ENCODE measurements around the gene EXOSC10.

EXOSC10 gene

DNA sequence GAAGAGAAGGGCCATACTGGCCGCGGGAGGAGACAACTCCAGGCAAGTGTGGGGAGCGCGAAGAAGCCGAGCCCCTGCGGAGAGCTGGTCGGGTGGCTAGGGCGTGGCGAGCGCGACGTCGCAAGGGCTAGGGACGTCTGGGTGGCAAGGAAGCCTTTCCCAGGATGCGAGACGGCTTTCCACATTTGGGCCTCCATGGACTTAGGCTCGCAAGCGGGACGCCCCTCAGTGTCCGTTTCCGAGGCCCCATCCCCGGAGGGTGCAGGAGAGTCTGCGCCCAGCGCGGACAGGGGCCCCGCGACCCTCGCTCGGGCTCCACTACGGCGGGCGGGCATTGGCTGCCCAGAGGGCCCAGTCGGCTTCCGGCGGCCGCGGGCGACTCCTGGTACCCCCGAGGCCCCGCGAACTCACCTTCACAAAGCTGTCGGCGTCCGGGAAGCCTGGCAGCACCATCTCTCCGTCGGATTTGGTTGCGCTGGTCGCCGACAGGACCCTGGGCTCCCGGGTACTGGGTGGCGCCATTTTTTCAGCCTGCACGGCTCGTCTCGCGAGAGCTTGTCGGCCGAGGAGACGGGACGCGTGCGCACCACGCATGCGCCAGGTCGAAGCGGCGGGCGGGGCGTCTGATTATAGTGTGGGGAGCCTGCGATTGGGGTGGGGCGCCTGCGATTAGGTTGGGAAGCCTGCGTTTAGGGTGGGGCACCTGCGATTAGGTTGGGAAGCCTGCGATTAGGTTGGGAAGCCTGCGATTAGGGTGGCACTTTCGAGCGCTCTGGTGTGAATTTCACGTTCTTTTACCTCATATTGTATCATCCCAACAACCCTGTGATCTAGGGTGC lies at the start of gene EXOSC10:
Gene EXOSC10, minus strand, starts transcription at position 560 of the 839 bp plus-strand sequence. Its CDS starts 38 bp downstream, at position 522.
- TF ChIP-seq TAF1 (IDR thresholded peaks at IDR 0.05; ENCODE audit: low read depth) (peak; percentile 98), EP300 (IDR thresholded peaks at IDR 0.05; ENCODE audit: borderline replicate concordance) (no peak; the same call in 1 of the 2 replicates), REST (IDR thresholded peaks at IDR 0.05; ENCODE audit: low read depth) (peak; percentile 19; the same call in 1 of the 2 replicates), EGR1 (IDR thresholded peaks at IDR 0.05) (no peak), USF1 (IDR thresholded peaks at IDR 0.05) (no peak; the same call in 1 of the 2 replicates), RAD21 (IDR thresholded peaks at IDR 0.05; ENCODE audit: low read depth) (no peak), YY1 (IDR thresholded peaks at IDR 0.05; ENCODE audit: low read depth) (peak; percentile 95), ZBTB7A (IDR thresholded peaks at IDR 0.05; ENCODE audit: low read depth) (peak; percentile 78; the same call in 1 of the 2 replicates), MAX (IDR thresholded peaks at IDR 0.05) (peak; percentile 54), NFIC (IDR thresholded peaks at IDR 0.05) (no peak)

DNA sequence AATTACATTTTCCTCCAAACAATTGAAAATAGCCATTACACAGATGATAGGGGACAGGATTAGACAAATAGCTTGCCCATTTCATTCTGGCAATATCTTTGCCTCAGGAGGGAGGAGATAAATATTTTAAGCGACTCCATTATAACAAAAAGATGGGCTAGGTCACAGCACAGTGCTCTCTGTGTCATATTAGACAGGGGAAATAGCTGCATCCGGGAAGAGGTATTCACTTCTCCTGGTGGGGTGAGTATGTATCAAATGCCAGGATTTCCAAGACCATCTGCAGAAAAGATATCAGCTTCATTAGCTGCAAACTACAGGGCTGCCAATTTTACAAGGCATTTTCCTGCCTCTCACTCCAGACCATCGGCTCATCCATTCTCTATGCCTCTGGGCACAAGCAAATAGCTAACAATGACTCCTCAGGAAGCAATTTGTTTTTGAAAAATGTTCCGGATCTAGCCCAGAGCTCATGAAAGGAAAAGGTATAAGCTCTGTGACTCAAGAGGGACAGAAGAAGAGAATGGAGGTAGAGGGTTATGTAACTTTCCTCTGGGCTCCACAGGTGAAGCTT lies 47.6 kb upstream of the EXOSC10 start:
- no peak for TF ChIP-seq YY1 (IDR thresholded peaks at IDR 0.05; ENCODE audit: low read depth)
- no peak for TF ChIP-seq MAX (IDR thresholded peaks at IDR 0.05)
- TF ChIP-seq CEBPB (IDR thresholded peaks at IDR 0.05): no peak
- TF ChIP-seq EGR1 (IDR thresholded peaks at IDR 0.05): no peak
- TF ChIP-seq USF1 (IDR thresholded peaks at IDR 0.05): no peak

DNA sequence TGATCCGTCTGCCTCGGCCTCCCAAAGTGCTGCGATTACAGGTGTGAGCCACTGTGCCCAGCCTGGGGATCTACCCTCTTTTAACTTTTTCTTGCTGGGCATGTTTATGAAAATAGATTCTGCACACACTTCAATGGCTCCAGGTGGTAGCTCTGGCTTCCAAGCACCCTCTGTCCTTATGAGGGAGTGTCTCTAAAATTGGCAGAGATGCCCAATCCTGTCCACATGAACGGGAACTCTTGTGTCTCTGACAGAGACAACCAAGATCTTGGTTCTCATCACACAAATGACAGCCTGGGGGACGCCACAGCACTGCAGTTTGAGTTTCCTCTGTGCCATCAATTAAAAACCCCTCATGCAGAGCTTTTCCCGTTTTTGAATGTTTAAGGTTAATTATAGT lies 46.1 kb upstream of the EXOSC10 start:
- TF ChIP-seq REST (IDR thresholded peaks at IDR 0.05; ENCODE audit: low read depth) (no peak), MAX (IDR thresholded peaks at IDR 0.05) (no peak), TAF1 (IDR thresholded peaks at IDR 0.05; ENCODE audit: low read depth) (no peak)

- no peak for TF ChIP-seq EP300 (IDR thresholded peaks at IDR 0.05; ENCODE audit: borderline replicate concordance)
- no peak for TF ChIP-seq ZBTB7A (IDR thresholded peaks at IDR 0.05; ENCODE audit: low read depth)
- TF ChIP-seq CREB1 (IDR thresholded peaks at IDR 0.05; ENCODE audit: low read depth): no peak
- TF ChIP-seq FOXM1 (IDR thresholded peaks at IDR 0.05; ENCODE audit: borderline replicate concordance, low read depth): no peak
- no peak for TF ChIP-seq TAF1 (IDR thresholded peaks at IDR 0.05; ENCODE audit: low read depth)
- no peak for TF ChIP-seq CEBPB (IDR thresholded peaks at IDR 0.05)
- no peak for TF ChIP-seq TCF12 (IDR thresholded peaks at IDR 0.05; ENCODE audit: low read depth)
- no peak for TF ChIP-seq NFIC (IDR thresholded peaks at IDR 0.05)
- no peak for TF ChIP-seq RAD21 (IDR thresholded peaks at IDR 0.05; ENCODE audit: low read depth)
- TF ChIP-seq REST (IDR thresholded peaks at IDR 0.05; ENCODE audit: low read depth): no peak
- no peak for TF ChIP-seq MAX (IDR thresholded peaks at IDR 0.05)
- TF ChIP-seq YY1 (IDR thresholded peaks at IDR 0.05; ENCODE audit: low read depth): no peak
- TF ChIP-seq TEAD4 (IDR thresholded peaks at IDR 0.05): no peak
- no peak for TF ChIP-seq EGR1 (IDR thresholded peaks at IDR 0.05)
These were observed 45.0 kb upstream of the EXOSC10 start for GRCh38 chr1:11144570-11145256.
